Activated CD8-positive, alpha-beta memory T cell treated with anti-CD3 and anti-CD28 coated beads for 4 hours (primary cell): ENCODE results near the gene NSG1.
"Not testable (repeated sequence)": the region's sequence is repeated elsewhere in the genome, so short reads cannot be mapped to it uniquely, and the experiment has no call there.

ENCODE experiments used
- DNase-seq, 2 donors: peaks; one replicate each; pipeline ENCODE4 v3.0.0-alpha.2; 2020; ENCODE audit warnings: low read depth in 2 of 2

NSG1 gene

GRCh38 chr4:4416981-4417380 is 30.1 kb downstream of the NSG1 start:
- DNase-seq = no peak

- no peak for DNase-seq
These were observed 31.0 kb downstream of the NSG1 start for GRCh38 chr4:4417886-4418285.

DNA sequence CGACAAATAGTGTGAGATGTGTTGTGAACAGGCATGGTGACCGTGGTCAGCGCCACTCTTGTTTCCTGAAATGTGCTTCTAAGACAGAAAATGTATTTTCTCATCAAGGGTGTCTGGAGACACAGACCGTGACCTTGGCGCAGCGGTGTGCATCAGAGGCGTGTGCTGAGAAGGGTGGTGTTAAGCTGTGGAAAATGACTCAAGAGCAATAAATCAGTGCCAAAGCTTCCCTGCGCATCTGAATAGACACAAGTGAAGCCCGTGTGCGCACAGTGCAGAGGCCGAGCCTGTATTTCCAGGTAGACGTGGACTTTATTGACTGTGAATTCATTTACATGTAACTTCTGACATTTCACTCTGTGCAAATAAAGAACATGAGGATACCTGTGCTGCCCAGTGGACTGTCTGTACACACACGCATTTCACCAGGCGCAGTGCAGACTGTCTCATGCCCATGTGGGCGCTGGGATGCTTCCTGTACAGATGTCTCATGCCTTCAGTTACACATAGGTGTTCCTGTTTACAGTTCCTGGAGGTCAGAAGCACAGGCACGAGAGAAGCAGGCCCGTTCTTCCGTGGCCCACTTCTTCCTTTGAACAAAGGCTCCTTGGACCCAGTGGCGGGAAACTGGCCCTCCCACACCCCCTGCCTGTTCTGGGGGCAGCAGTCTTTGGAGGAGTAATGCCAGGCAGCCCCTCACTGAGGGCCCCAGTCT is 31.9 kb downstream of the NSG1 start:
- DNase-seq = no peak

- no peak for DNase-seq
These were observed 33.0 kb downstream of the NSG1 start for GRCh38 chr4:4419896-4420295.

GRCh38 chr4:4420421-4420820 is 33.5 kb downstream of the NSG1 start:
- no peak for DNase-seq

GRCh38 chr4:4421356-4421755 is 34.5 kb downstream of the NSG1 start:
- DNase-seq = no peak

DNA sequence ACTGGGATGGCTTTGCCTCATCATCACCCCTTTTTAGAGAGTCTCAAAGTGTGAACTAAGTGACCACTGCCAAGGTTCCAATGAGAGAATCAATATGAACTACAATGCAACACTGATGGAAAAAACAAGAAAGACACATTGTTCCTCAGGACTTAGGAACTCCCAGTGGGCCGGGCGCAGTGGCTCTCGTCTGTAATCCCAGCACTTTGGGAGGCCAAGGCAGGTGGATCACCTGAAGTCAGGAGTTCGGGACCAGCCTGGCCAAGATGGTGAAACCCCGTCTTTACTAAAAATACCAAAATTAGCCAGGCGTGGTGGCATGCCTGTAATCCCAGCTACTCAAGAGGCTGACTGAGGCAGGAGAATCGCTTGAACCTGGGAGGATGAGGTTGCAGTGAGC is 35.2 kb downstream of the NSG1 start:
- DNase-seq = not testable (repeated sequence)

DNA sequence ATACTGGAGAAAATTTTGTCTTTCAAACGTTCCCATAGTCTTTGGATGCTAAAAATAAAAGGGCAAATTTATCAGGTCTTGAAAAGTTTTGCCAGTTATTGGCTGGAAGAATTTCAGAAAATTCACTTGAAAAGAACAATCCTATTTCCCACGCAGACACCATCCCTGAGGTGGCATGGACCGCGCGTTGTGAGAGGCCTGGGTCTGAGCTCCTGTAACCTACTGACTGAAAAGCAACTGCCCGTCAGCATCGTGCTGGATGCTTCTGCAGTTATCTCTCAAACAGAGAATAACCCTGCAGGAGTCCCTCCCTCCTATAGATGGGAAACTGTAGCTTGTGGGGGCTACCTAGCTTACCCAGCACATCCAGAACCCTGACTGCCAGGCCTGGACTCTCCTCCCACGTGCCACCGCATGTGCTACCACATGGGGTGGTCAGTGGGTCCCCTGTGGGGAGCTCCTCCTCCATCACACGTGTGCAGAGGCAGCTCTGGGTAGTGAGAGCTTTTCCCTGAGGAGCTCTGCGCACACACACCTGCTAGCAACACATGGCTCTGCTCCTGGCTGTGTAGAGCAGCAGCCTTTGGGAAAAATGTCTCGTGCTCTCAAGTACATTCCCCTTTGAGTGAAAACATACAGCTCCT is 36.1 kb downstream of the NSG1 start:
- no peak for DNase-seq

GRCh38 chr4:4423706-4424498 is 37.0 kb downstream of the NSG1 start:
- DNase-seq = no peak

DNA sequence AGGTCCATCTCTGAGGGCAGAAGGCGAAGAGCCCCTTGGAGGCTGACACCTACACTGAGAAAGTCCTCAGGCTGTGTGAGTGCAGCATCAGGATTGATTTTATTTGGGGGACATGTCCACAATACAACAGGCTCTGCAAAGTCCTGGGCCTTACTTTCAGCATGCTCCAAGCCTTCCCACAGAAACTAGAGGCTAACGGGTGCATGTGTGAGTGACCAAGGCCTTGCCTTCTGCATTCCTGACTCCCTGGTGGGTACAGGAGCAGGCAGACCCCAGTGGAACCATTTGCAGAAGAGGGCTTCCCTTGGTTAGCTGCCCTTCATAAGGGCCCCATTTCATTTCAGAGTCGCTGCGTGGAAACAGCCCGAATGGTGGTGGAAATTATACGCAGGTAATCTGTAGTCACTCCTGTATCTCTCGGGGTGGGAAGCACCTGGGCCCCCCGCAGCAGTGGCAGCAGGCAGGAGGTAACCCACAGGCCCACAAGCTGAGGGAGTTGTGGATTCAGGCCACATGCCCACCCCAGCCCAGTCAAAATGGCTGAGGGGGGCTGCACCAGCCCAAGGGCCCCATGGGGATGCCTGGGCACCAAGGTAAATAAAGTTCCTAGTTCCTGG is 37.7 kb downstream of the NSG1 start:
- DNase-seq = no peak

DNA sequence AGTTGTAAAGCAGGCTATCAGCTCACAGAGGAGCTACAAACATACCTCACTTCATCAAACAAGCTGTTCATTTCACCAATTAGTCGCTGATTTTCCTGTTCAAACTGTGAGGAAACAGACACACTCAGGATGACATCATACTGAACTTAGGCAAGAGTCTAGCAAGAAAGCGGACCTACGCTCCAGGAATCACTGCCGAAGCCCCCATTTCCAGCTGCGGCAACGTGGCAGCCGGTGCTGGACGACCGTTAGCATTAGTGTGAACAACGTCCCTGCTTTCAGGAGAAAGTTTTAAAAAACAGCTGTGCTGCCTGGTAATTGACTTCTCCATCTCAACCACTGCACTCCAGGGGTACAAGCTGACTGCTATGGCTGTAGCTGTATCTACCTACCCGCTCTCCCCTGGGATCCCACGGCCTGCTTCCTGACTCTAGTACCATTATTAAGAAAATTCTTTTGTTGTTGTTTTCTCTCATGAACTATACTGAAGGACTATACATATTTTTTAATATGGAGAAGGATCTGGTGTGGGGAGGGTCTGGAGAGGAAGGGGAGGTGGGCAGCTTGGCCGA is 38.3 kb downstream of the NSG1 start:
- DNase-seq = no peak

- no peak for DNase-seq
These were observed 38.8 kb downstream of the NSG1 start for GRCh38 chr4:4425696-4426095.

DNA sequence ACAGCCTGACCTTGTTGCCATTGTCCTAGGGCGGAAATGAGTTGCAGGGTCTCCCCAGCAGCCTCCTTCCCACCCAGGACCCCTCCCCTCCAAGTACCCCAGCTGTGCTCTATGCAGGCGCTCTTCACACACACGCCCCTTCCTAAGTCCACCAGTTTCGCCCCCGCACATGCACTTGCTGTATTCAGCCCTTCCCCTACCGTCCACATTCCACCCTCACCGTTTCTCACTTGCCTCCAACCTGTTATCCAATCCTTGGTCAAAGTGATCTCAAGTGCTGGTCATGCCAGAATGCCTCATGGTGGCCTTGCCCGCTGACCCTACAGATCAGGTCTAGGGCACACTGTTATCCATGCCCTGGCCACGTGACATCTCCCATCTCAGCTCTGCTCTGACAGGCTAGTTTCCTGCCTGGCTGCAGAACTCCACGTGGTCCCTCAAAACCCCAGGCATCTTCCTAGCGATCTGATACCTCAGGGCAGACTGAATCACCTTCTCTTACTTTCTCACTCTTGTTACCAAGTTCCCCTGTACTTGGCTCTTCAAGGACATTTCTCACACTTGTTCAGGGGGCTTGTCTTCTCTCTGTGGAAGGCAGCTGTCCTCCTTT is 39.7 kb downstream of the NSG1 start:
- no peak for DNase-seq

GRCh38 chr4:4427121-4427870 is 40.4 kb downstream of the NSG1 start:
- DNase-seq = no peak

GRCh38 chr4:4427886-4428285 is 41.0 kb downstream of the NSG1 start:
- DNase-seq = no peak

GRCh38 chr4:4428966-4429875 is 42.3 kb downstream of the NSG1 start:
- DNase-seq = no peak

DNA sequence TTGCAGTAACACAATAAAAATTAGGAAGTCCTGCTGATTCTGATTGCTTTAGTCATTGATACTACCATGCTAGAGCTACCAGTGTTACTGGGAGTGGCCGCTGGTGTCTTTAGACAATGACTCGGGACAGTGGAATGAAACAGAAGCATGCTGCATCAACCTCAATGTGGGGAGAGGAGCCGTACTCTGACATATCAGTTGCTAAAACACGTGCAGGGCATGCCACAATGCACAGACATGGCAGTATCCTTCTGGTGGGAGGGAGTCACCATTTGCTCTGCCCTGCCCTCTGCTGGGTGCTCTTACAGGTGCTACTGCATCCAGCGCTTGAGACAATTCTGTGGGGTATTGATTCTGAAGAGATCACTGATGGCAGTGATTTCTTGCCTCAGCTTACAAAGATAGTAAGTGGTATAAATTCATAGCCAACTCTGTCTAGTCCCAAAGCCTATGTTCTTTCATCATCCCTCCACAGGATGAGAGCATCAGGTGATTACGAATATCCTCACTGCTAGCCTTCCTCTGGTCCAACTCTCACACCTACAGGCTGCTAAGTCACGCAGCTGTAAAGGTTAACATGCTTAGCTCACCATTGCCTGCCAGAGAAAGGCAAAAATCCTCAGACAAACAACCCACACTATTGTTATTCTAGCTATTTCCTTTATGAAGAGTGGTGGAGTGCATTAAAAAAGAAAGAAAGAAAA is 43.7 kb downstream of the NSG1 start:
- peak in 1 of 2 donors; percentile 5 for DNase-seq

DNA sequence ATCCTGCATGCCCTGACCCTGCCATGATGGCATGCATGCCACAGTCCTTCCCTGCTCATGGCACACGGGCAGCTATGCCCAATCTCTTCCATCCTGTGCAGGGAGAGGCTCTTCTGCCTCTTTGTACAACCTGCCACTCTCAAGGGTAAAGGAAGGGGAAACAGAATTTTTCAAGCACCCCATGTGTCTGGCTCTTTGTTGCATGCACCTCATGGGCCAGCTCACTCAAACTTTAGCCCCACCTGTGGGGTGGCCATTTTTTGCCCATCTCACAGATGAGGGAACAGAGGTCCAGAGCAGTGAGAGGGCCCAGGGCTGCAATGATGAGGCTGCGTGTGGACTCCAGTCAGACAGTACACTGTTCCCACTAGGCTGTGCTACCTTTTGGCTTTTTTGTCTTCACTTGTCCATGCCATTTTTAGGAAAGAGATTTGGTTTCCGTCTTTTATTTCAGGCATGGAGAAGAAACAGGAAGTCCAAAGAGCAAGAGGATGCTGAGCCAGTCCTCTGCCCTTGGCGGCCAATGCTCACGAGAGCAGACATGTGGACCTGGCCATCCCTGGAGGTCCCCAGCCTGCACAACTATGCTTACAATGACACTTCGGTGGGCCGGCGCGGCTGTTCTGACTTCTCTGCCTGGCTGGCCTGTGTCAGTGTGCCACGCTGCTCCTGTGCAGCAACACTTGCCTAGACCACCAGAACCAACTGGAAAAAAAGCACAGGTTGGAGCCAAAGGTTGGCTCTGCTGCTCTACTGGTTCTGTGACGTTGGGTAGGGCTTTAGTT is 45.6 kb downstream of the NSG1 start:
- no peak for DNase-seq
